GM11168 (cell line): ENCODE results near the gene SLC35F3.
"Not testable (repeated sequence)": the region's sequence is repeated elsewhere in the genome, so short reads cannot be mapped to it uniquely, and the experiment has no call there.

Source experiments
- in situ Hi-C: fragments of 300-500 bp; cut with MboI; formaldehyde crosslinking; loops from one replicate; pipeline ENCODE4 v1.12.0; 2022; ENCODE audit warnings: low sequenced_read_pairs; ENCODE audit not compliant: unreplicated experiment

The SLC35F3 gene

GRCh38 chr1:234322097-234322496 lies 417.6 kb downstream of the SLC35F3 start:
- in situ Hi-C loops: loop anchor here (25.0 kb wide), 1 partner anchor 110 kb away; no protein-coding TSS in a partner anchor

- in situ Hi-C loops: loop anchor here (25.0 kb wide), 1 partner anchor 111 kb away; no protein-coding TSS in a partner anchor
Observed at GRCh38 chr1:234322979-234323378, 418.5 kb downstream of the SLC35F3 start.

GRCh38 chr1:234324821-234325220 lies 420.3 kb downstream of the SLC35F3 start:
- in situ Hi-C loops: loop anchor here (25.0 kb wide), 1 partner anchor 113 kb away; no protein-coding TSS in a partner anchor

- in situ Hi-C loops: no loop called here
Observed at GRCh38 chr1:234325878-234326496, 421.5 kb downstream of the SLC35F3 start.

- in situ Hi-C loops: no loop called here
Observed at GRCh38 chr1:234326497-234327366, 422.3 kb downstream of the SLC35F3 start.

GRCh38 chr1:234327577-234328164 lies 423.2 kb downstream of the SLC35F3 start:
- in situ Hi-C loops: no loop called here

- in situ Hi-C loops: no loop called here
Observed at GRCh38 chr1:234330843-234331215, 426.4 kb downstream of the SLC35F3 start.

- in situ Hi-C loops: no loop called here
Observed at GRCh38 chr1:234331507-234331906, 427.0 kb downstream of the SLC35F3 start.

GRCh38 chr1:234336359-234336758 lies 431.9 kb downstream of the SLC35F3 start:
- in situ Hi-C loops: no loop called here

- in situ Hi-C loops: no loop called here
Observed at GRCh38 chr1:234337233-234337632, 432.8 kb downstream of the SLC35F3 start.

- in situ Hi-C loops: no loop called here
Observed at GRCh38 chr1:234340528-234340927, 436.1 kb downstream of the SLC35F3 start.

GRCh38 chr1:234342774-234343173 lies 438.3 kb downstream of the SLC35F3 start:
- in situ Hi-C loops: no loop called here

GRCh38 chr1:234345237-234345636 lies 440.8 kb downstream of the SLC35F3 start:
- in situ Hi-C loops: no loop called here

GRCh38 chr1:234348964-234349363 lies 444.5 kb downstream of the SLC35F3 start:
- in situ Hi-C loops: no loop called here

GRCh38 chr1:234355782-234356510 lies 451.5 kb downstream of the SLC35F3 start:
- in situ Hi-C loops: no loop called here

- in situ Hi-C loops: not testable (repeated sequence)
Observed at GRCh38 chr1:234356615-234357269, 452.3 kb downstream of the SLC35F3 start.

GRCh38 chr1:234357831-234358230 lies 453.4 kb downstream of the SLC35F3 start:
- in situ Hi-C loops: no loop called here

GRCh38 chr1:234361102-234361603 lies 456.7 kb downstream of the SLC35F3 start:
- in situ Hi-C loops: no loop called here

GRCh38 chr1:234362558-234362957 lies 458.1 kb downstream of the SLC35F3 start:
- in situ Hi-C loops: no loop called here
